Measurements from ENCODE around the gene CYP26B1. TPM values are rescaled to one million over a fixed set of nuclear protein-coding genes. Genes with fewer than 3 reads are reported as not detected.

Gene CYP26B1
- total and polyA plus RNA-seq, 4 donors, result 0.47 to 1.8 (median 0.65) TPM

DNA sequence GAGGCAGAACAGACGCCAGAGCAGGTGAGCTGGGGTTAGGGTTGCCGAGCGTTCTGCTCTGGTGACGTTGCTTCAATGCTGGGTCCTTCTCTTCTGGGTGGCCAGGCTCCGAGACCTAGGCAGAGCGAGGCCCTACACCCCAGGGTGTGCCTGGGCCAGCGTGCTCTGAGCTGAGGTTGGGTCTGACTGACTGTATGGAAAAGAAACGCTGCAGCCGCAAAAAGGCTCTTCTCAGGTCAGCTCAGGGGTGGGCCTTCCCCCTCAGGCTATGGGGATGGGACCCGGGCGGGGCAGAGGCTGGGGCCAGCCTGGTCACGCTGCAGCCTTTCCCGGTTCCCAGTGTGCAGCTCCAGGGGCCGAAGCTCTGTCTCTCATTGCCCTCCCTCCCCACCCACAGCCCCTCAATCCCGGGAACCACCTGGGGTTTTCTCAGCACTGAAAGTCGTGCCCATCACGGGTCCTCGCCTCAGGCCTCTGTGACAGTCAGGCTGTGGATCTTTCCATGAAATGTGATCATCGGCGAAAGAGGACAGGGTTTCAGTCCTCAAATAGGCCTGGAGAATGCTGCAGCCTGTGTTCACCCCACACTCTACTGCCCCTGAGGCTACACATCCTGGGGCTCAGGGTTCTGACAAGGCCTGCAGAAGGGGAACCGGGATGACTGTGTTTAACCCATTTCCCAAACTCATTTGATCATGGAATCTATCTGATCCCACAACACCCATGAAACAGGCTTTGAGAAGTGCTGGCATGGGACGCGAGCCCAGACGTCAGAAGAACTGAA, 19.4 kb downstream of the CYP26B1 start:
- no peak for DNase-seq (ENCODE audit: low spot score)
- 85% methylated on average over 24 of the region's 24 CpGs for WGBS

DNA sequence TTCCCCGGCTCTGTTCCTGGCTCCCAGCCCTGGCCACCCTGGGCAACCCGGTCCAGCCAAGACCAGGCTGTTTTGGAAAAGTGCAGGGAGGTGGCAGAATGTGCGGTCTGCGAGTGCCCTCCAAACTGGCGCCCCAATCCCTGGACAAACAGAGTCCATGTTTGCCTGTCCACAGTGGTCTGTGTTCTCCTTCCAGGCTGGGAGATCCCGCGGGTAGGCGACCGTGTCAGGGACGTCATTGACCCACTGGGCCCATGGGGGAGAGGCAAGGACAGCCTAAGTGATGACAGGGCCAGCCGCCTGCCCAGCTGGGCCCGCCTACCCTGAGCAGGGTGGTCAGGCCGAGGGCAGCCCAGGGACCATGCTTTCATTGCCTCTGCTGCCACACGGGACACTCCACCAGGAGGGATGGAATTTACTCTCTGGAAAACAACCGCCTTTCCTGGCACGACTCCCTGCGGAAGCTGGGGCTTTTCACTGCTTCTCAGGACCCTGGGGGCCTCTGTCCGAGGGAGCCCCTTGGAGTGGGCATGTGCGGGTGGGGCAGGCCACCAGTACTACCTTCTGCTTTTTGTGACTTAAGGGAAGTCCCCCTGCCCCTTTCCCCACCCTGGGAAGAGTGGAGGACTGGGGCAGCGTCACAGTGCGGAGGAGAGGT, 20.1 kb downstream of the CYP26B1 start:
- H3K27ac ChIP-seq (ENCODE audit: low read depth in 1 of 2, low read length in 2 of 2), result no peak overlapping the region
- WGBS, result 88% methylated on average over 21 of the region's 21 CpGs
- H3K4me1 ChIP-seq (ENCODE audit: control insufficient read depth in 4 of 4, insufficient read depth in 4 of 4, low read length in 3 of 4), result no peaks in the 10 kb centered on the region
- DNase-seq (ENCODE audit: low spot score), result no peak
- no peak overlapping the region for H3K4me3 ChIP-seq (ENCODE audit: low read depth in 1 of 3, low read length in 3 of 3)
- no peaks in the 10 kb centered on the region for H3K9me3 ChIP-seq (ENCODE audit: control insufficient read depth in 4 of 4, low read length in 3 of 4)
- TF ChIP-seq, protein P1, sequence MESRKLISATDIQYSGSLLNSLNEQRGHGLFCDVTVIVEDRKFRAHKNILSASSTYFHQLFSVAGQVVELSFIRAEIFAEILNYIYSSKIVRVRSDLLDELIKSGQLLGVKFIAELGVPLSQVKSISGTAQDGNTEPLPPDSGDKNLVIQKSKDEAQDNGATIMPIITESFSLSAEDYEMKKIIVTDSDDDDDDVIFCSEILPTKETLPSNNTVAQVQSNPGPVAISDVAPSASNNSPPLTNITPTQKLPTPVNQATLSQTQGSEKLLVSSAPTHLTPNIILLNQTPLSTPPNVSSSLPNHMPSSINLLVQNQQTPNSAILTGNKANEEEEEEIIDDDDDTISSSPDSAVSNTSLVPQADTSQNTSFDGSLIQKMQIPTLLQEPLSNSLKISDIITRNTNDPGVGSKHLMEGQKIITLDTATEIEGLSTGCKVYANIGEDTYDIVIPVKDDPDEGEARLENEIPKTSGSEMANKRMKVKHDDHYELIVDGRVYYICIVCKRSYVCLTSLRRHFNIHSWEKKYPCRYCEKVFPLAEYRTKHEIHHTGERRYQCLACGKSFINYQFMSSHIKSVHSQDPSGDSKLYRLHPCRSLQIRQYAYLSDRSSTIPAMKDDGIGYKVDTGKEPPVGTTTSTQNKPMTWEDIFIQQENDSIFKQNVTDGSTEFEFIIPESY (IDR thresholded peaks at IDR 0.05), result no peak
- TF ChIP-seq SP1 (IDR thresholded peaks at IDR 0.05), result no peak
- no peak for TF ChIP-seq NR2F2 (IDR thresholded peaks at IDR 0.05)
- no peak for TF ChIP-seq TAF1 (conservative IDR thresholded peaks at IDR 0.05)
- TF ChIP-seq FOXA2 (IDR thresholded peaks at IDR 0.05), result no peak
- TF ChIP-seq JUND (IDR thresholded peaks at IDR 0.05), result no peak
- TF ChIP-seq HNF4A (conservative IDR thresholded peaks at IDR 0.05), result no peak
- TF ChIP-seq, protein P2, sequence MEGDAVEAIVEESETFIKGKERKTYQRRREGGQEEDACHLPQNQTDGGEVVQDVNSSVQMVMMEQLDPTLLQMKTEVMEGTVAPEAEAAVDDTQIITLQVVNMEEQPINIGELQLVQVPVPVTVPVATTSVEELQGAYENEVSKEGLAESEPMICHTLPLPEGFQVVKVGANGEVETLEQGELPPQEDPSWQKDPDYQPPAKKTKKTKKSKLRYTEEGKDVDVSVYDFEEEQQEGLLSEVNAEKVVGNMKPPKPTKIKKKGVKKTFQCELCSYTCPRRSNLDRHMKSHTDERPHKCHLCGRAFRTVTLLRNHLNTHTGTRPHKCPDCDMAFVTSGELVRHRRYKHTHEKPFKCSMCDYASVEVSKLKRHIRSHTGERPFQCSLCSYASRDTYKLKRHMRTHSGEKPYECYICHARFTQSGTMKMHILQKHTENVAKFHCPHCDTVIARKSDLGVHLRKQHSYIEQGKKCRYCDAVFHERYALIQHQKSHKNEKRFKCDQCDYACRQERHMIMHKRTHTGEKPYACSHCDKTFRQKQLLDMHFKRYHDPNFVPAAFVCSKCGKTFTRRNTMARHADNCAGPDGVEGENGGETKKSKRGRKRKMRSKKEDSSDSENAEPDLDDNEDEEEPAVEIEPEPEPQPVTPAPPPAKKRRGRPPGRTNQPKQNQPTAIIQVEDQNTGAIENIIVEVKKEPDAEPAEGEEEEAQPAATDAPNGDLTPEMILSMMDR (IDR thresholded peaks at IDR 0.05; ENCODE audit: low read depth, low read length, missing input control), result no peak
- peaks cover 0 to 2% (median 0%) of the 10 kb centered on the region in 4 donors for H3K27me3 ChIP-seq (ENCODE audit: control insufficient read depth in 4 of 4, insufficient read depth in 4 of 4, low read length in 3 of 4)
- H3K9ac ChIP-seq (ENCODE audit: low read depth in 1 of 2, low read length in 2 of 2), result no peak overlapping the region
- no peaks in the 10 kb centered on the region for H3K36me3 ChIP-seq (ENCODE audit: control insufficient read depth in 4 of 4, insufficient read depth in 3 of 4, low read depth in 1 of 4, low read length in 3 of 4)

More for the DNA sequence above, 19.4 kb downstream of the CYP26B1 start:
- Histone ChIP-seq H3K4me1 (ENCODE audit: control insufficient read depth in 4 of 4, insufficient read depth in 4 of 4, low read length in 3 of 4) (no peaks in the 10 kb centered on the region), H3K4me3 (ENCODE audit: low read depth in 1 of 3, low read length in 3 of 3) (no peak overlapping the region), H3K9me3 (ENCODE audit: control insufficient read depth in 4 of 4, low read length in 3 of 4) (no peaks in the 10 kb centered on the region), H3K9ac (ENCODE audit: low read depth in 1 of 2, low read length in 2 of 2) (no peak overlapping the region), H3K27me3 (ENCODE audit: control insufficient read depth in 4 of 4, insufficient read depth in 4 of 4, low read length in 3 of 4) (peaks cover 0 to 2% (median 0%) of the 10 kb centered on the region in 4 donors), H3K27ac (ENCODE audit: low read depth in 1 of 2, low read length in 2 of 2) (no peak overlapping the region), H3K36me3 (ENCODE audit: control insufficient read depth in 4 of 4, insufficient read depth in 3 of 4, low read depth in 1 of 4, low read length in 3 of 4) (no peaks in the 10 kb centered on the region)
- TF ChIP-seq, protein P1 (IDR thresholded peaks at IDR 0.05), result no peak
- TF ChIP-seq, protein P3, sequence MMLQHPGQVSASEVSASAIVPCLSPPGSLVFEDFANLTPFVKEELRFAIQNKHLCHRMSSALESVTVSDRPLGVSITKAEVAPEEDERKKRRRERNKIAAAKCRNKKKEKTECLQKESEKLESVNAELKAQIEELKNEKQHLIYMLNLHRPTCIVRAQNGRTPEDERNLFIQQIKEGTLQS (IDR thresholded peaks at IDR 0.05), result no peak
- TF ChIP-seq, protein P4, sequence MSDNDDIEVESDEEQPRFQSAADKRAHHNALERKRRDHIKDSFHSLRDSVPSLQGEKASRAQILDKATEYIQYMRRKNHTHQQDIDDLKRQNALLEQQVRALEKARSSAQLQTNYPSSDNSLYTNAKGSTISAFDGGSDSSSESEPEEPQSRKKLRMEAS (IDR thresholded peaks at IDR 0.05), result no peak
- TF ChIP-seq HNF4G (IDR thresholded peaks at IDR 0.05) (no peak), HNF4A (conservative IDR thresholded peaks at IDR 0.05) (no peak), FOXA2 (IDR thresholded peaks at IDR 0.05) (no peak), GABPA (IDR thresholded peaks at IDR 0.05 in 1 of 2, conservative IDR thresholded peaks at IDR 0.05 in 1 of 2) (no peak), NR2F2 (IDR thresholded peaks at IDR 0.05) (no peak), EGR1 (IDR thresholded peaks at IDR 0.05; ENCODE audit: low read depth in 2 of 2) (no peak), YY1 (IDR thresholded peaks at IDR 0.05) (no peak)

Measured in liver (tissue), 9 donors.